H9 (cell line): ENCODE results near the gene SYDE2. TPM values are rescaled to one million over a fixed set of nuclear protein-coding genes. Genes with fewer than 3 reads are reported as not detected.
A peak's percentile ranks its signal among the peaks of the same experiment; 100 is the strongest.

ENCODE experiments used
- DNase-seq: peaks from one replicate; pipeline ENCODE4 v3.0.0-alpha.2; 2017
- H2AFZ ChIP-seq: one replicate; pipeline ENCODE4 v1.6.1; 2013; ENCODE audit warnings: mild to moderate bottlenecking, low read length, control low read depth, moderate library complexity
- H2AK5ac ChIP-seq: 2 replicates; pipeline ENCODE4 v1.6.1; 2013; ENCODE audit warnings: low read length, control low read depth, mixed read lengths; ENCODE audit not compliant: insufficient read length
- H2BK120ac ChIP-seq: one replicate; pipeline ENCODE4 v1.6.1; 2013; ENCODE audit warnings: low read depth, mild to moderate bottlenecking, low read length, control low read depth, inconsistent platforms; ENCODE audit not compliant: poor library complexity, severe bottlenecking
- H2BK12ac ChIP-seq: 2 replicates; pipeline ENCODE4 v1.6.1; 2013; ENCODE audit warnings: low read length, control low read depth, mixed read lengths, low read depth; ENCODE audit not compliant: insufficient read length
- H2BK15ac ChIP-seq: 2 replicates; pipeline ENCODE4 v1.6.1; 2013; ENCODE audit warnings: low read depth, low read length, control low read depth
- H2BK20ac ChIP-seq: one replicate; pipeline ENCODE4 v1.6.1; 2013; ENCODE audit warnings: low read depth, mild to moderate bottlenecking, low read length, control low read depth, inconsistent platforms; ENCODE audit not compliant: poor library complexity, severe bottlenecking
- H2BK5ac ChIP-seq: 2 replicates; pipeline ENCODE4 v1.6.1; 2013; ENCODE audit warnings: low read length, control low read depth, mixed read lengths; ENCODE audit not compliant: insufficient read length
- H3K14ac ChIP-seq: 2 replicates; pipeline ENCODE4 v1.6.1; 2013; ENCODE audit warnings: low read length, control low read depth; ENCODE audit not compliant: insufficient read depth
- H3K18ac ChIP-seq: 2 replicates; pipeline ENCODE4 v1.6.1; 2013; ENCODE audit warnings: low read depth, mild to moderate bottlenecking, mixed read lengths, low read length, control low read depth; ENCODE audit not compliant: insufficient read length
- H3K23ac ChIP-seq: 2 replicates; pipeline ENCODE4 v1.6.1; 2013; ENCODE audit warnings: low read length, control low read depth, mixed read lengths, low read depth; ENCODE audit not compliant: insufficient read length
- H3K23me2 ChIP-seq: 2 replicates; pipeline ENCODE4 v1.6.1; 2013; ENCODE audit warnings: low read depth, mild to moderate bottlenecking, mixed read lengths, low read length, control low read depth; ENCODE audit not compliant: insufficient read length, poor library complexity, severe bottlenecking
- H3K27ac ChIP-seq: 2 replicates; pipeline ENCODE4 v1.5.1; 2013; ENCODE audit warnings: low read length, control low read depth, mixed read lengths, low read depth; ENCODE audit not compliant: insufficient read length
- H3K27me3 ChIP-seq: 2 replicates; pipeline ENCODE4 v1.6.1; 2013; ENCODE audit warnings: low read length, control low read depth, inconsistent platforms; ENCODE audit not compliant: insufficient read depth
- H3K4ac ChIP-seq: 2 replicates; pipeline ENCODE4 v1.6.1; 2013; ENCODE audit warnings: low read depth, mild to moderate bottlenecking, control low read depth, inconsistent platforms, low read length, moderate library complexity
- H3K4me1 ChIP-seq: 2 replicates; pipeline ENCODE4 v1.6.1; 2013; ENCODE audit warnings: low read length, control low read depth, inconsistent platforms; ENCODE audit not compliant: insufficient read depth
- H3K4me2 ChIP-seq: 2 replicates; pipeline ENCODE4 v1.6.1; 2013; ENCODE audit warnings: low read length, control low read depth, mixed read lengths; ENCODE audit not compliant: insufficient read length, insufficient read depth
- H3K56ac ChIP-seq: 2 replicates; pipeline ENCODE4 v1.6.1; 2013; ENCODE audit warnings: low read depth, mild to moderate bottlenecking, mixed read lengths, low read length, control low read depth; ENCODE audit not compliant: insufficient read length
- H3K79me1 ChIP-seq: 2 replicates; pipeline ENCODE4 v1.6.1; 2013; ENCODE audit warnings: low read depth, mild to moderate bottlenecking, moderate library complexity, low read length, control low read depth, inconsistent platforms; ENCODE audit not compliant: insufficient read depth, poor library complexity, severe bottlenecking
- H3K79me2 ChIP-seq: 2 replicates; pipeline ENCODE4 v1.6.1; 2013; ENCODE audit warnings: low read length, control low read depth, inconsistent platforms; ENCODE audit not compliant: insufficient read depth
- H3K9ac ChIP-seq: 2 replicates; pipeline ENCODE4 v1.6.1; 2013; ENCODE audit warnings: low read length, control low read depth, mixed read lengths; ENCODE audit not compliant: insufficient read length; ENCODE audit errors: extremely low read depth
- H3K9me3 ChIP-seq: one replicate; pipeline ENCODE4 v1.6.1; 2013; ENCODE audit warnings: low read depth, low read length, inconsistent platforms; ENCODE audit not compliant: control insufficient read depth
- H3T11ph ChIP-seq: one replicate; pipeline ENCODE4 v1.6.1; 2013; ENCODE audit warnings: mild to moderate bottlenecking, low read length, control low read depth, inconsistent platforms
- H4K20me1 ChIP-seq: one replicate; pipeline ENCODE4 v1.6.1; 2013; ENCODE audit not compliant: control insufficient read depth, insufficient read length, insufficient read depth
- H4K5ac ChIP-seq: 2 replicates; pipeline ENCODE4 v1.6.1; 2013; ENCODE audit warnings: low read depth, mild to moderate bottlenecking, mixed read lengths, low read length, control low read depth; ENCODE audit not compliant: insufficient read length
- H4K8ac ChIP-seq: replicated peaks from 2 replicates; pipeline ENCODE4 v1.6.1; 2013; ENCODE audit warnings: low read length, control low read depth, mixed read lengths, low read depth; ENCODE audit not compliant: insufficient read length
- H4K91ac ChIP-seq: 2 replicates; pipeline ENCODE4 v1.6.1; 2013; ENCODE audit warnings: low read depth, mild to moderate bottlenecking, moderate library complexity, mixed read lengths, low read length, control low read depth; ENCODE audit not compliant: insufficient read length
- H3K27ac Mint-ChIP-seq, 3 experiments: 2 replicates in 2 of 3; 3 replicates in 1 of 3; pipeline ENCODE4 v1.8.0; 2020 to 2021; ENCODE audit warnings: mixed read lengths in 3 of 3, mild to moderate bottlenecking in 1 of 3, moderate library complexity in 1 of 3
- H3K27me3 Mint-ChIP-seq: 2 replicates; pipeline ENCODE4 v1.8.0; 2021; ENCODE audit warnings: low read depth, mild to moderate bottlenecking, moderate library complexity, mixed read lengths
- H3K36me3 Mint-ChIP-seq, 3 experiments: 2 replicates in 2 of 3; 3 replicates in 1 of 3; pipeline ENCODE4 v1.8.0; 2020 to 2021; ENCODE audit warnings: low read depth in 3 of 3, mixed read lengths in 3 of 3; ENCODE audit not compliant: insufficient read depth in 1 of 3
- H3K4me1 Mint-ChIP-seq, 2 experiments: 2 replicates each; pipeline ENCODE4 v1.8.0; 2020; ENCODE audit warnings: mixed read lengths in 2 of 2
- H3K4me3 Mint-ChIP-seq, 2 experiments: 2 replicates in 1 of 2; 3 replicates in 1 of 2; pipeline ENCODE4 v1.8.0; 2020 to 2021; ENCODE audit warnings: mild to moderate bottlenecking in 2 of 2, mixed read lengths in 2 of 2, moderate library complexity in 1 of 2
- H3K9me3 Mint-ChIP-seq, 2 experiments: 2 replicates in 1 of 2; 3 replicates in 1 of 2; pipeline ENCODE4 v1.8.0; 2020; ENCODE audit warnings: mild to moderate bottlenecking in 2 of 2, mixed read lengths in 2 of 2, moderate library complexity in 1 of 2
- CTCF ChIP-seq: fragments of 200-600 bp; sonication (generic); conservative IDR thresholded peaks from 3 replicates; pipeline ENCODE4 v1.8.0; 2021; ENCODE audit warnings: antibody characterized with exemption, mild to moderate bottlenecking
- WGBS: extraction: QIAGEN DNeasy Blood & Tissue Kit; methylation state at CpG from one replicate; pipeline ENCODE4 v1.1.7; 2013; ENCODE audit warnings: missing lambda C conversion rate, low lambda C conversion rate, mixed read lengths; ENCODE audit not compliant: insufficient read length; ENCODE audit errors: extremely low coverage; 5-methylcytosine and 5-hydroxymethylcytosine counted together
- total RNA-seq: library from RNA; stranded (reverse); gene quantifications from 2 replicates; pipeline ENCODE4 v1.2.1, GENCODE V29; 2021

SYDE2 gene
- total RNA-seq, 1 experiment from 2014 or later: 12.4 TPM

DNA sequence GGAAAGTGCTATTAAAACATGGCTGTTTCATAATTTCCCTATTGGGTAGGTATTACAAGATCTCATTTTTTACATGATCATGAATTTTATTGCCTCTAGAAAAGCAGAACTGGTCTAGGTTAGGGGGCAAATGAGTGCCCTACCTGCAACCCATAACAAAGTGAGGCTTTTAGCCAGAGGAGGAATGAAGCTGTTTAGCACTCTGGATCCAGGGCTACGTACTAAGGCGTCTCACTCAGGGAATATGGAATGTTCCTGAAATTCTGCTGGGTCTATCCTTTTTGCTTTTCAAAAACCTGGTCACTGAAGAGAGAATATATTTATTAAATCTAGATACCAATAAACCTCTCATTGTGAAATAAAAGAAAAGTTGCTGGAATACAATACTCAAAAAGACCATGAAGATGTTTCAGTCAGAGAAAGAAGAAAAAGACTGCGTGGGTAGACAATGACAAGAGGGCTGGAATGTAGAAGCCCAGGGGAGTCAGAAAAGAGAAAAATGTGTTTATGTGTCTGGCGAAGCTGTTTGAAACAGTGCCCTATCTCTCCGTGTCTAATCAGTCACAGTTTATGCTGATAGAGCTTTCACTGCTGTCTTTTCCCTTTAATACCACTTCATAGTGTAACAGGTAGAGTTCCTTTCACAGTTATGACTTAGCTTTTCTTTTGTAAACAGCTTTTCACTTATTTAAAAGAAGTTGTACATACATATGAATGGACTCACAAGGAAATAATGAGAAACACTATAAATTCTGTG lies 25.0 kb upstream of the SYDE2 start:
- no peaks in the 10 kb centered on the region for H3K79me2 ChIP-seq
- H3K23me2 ChIP-seq: no peaks in the 10 kb centered on the region
- H2BK15ac ChIP-seq: no peak overlapping the region
- H3K79me1 ChIP-seq: no peaks in the 10 kb centered on the region
- no peak overlapping the region for H3K9ac ChIP-seq
- H3K4ac ChIP-seq: no peak overlapping the region
- H3K27ac ChIP-seq: no peak overlapping the region
- peaks cover 28 to 35% of the 10 kb centered on the region in 2 experiments for H3K4me1 Mint-ChIP-seq
- no peak for TF ChIP-seq CTCF
- H2BK12ac ChIP-seq: no peak overlapping the region
- no peak for DNase-seq
- no peak overlapping the region for H3K23ac ChIP-seq
- H3K4me1 ChIP-seq: peaks cover 4% of the 10 kb centered on the region; the same call in 1 of the 2 replicates
- H3K36me3 Mint-ChIP-seq: no peaks in the 10 kb centered on the region
- H3K4me3 Mint-ChIP-seq: no peak overlapping the region; a peak in 1 of 5 replicates
- no peak overlapping the region for H2BK20ac ChIP-seq
- no peak overlapping the region for H3K18ac ChIP-seq
- H3K4me2 ChIP-seq: no peak overlapping the region
- no peak overlapping the region for H4K91ac ChIP-seq
- H4K5ac ChIP-seq: no peak overlapping the region
- peak overlapping the region in 1 of 3 experiments; percentile 89; a peak in 3 of 7 replicates for H3K27ac Mint-ChIP-seq
- no peaks in the 10 kb centered on the region; a peak in 2 of 5 replicates for H3K9me3 Mint-ChIP-seq
- no peak overlapping the region for H2BK120ac ChIP-seq
- no peaks in the 10 kb centered on the region for H4K20me1 ChIP-seq
- no peaks in the 10 kb centered on the region for H3K9me3 ChIP-seq
- no peak overlapping the region for H2AFZ ChIP-seq
- no CpG with 5 or more reads among the region's 5 CpGs for WGBS
- H3T11ph ChIP-seq: no peak overlapping the region
- no peaks in the 10 kb centered on the region; the same call in none of the 2 replicates for H3K27me3 Mint-ChIP-seq
- H3K14ac ChIP-seq: no peak overlapping the region
- H2AK5ac ChIP-seq: no peak overlapping the region
- H4K8ac ChIP-seq: no peak overlapping the region
- no peak overlapping the region for H2BK5ac ChIP-seq
- no peaks in the 10 kb centered on the region for H3K27me3 ChIP-seq
- H3K56ac ChIP-seq: no peak overlapping the region
